GM23248 (cell line): ENCODE measurements around the gene PSMD13. TPM values are rescaled to one million over a fixed set of nuclear protein-coding genes. Genes with fewer than 3 reads are reported as not detected.
A peak's percentile ranks its signal among the peaks of the same experiment; 100 is the strongest.

ENCODE experiments used
- DNase-seq: peaks from one replicate; pipeline ENCODE4 v3.0.0-alpha.2; 2015
- H2AFZ ChIP-seq: fragments of 200-600 bp; sonication (generic); 2 replicates; pipeline ENCODE4 v1.6.1; 2016; ENCODE audit warnings: antibody characterized with exemption
- H3F3A ChIP-seq: fragments of 200-600 bp; sonication (generic); 2 replicates; pipeline ENCODE4 v1.6.1; 2016; ENCODE audit warnings: mild to moderate bottlenecking, antibody characterized with exemption, mixed run types; ENCODE audit not compliant: insufficient read depth
- H3K27ac ChIP-seq: fragments of 200-600 bp; sonication (generic); 2 replicates; pipeline ENCODE4 v1.5.1; 2016; ENCODE audit warnings: mild to moderate bottlenecking
- H3K27me3 ChIP-seq: fragments of 200-600 bp; sonication (generic); replicated peaks from 2 replicates; pipeline ENCODE4 v1.6.1; 2016; ENCODE audit warnings: mild to moderate bottlenecking; ENCODE audit not compliant: insufficient read depth
- H3K36me3 ChIP-seq: fragments of 200-600 bp; sonication (generic); 2 replicates; pipeline ENCODE4 v1.6.1; 2016; ENCODE audit warnings: low read depth, mild to moderate bottlenecking
- H3K4me1 ChIP-seq: fragments of 200-600 bp; sonication (generic); 2 replicates; pipeline ENCODE4 v1.6.1; 2016; ENCODE audit warnings: mild to moderate bottlenecking; ENCODE audit not compliant: insufficient read depth
- H3K4me2 ChIP-seq: fragments of 200-600 bp; sonication (generic); one replicate; pipeline ENCODE4 v1.6.1; 2016; ENCODE audit warnings: mild to moderate bottlenecking; ENCODE audit not compliant: unreplicated experiment
- H3K4me3 ChIP-seq: fragments of 200-600 bp; sonication (generic); 2 replicates; pipeline ENCODE4 v1.5.1; 2016; ENCODE audit warnings: mild to moderate bottlenecking
- H3K79me2 ChIP-seq: fragments of 200-600 bp; sonication (generic); 2 replicates; pipeline ENCODE4 v1.6.1; 2016; ENCODE audit warnings: mild to moderate bottlenecking; ENCODE audit not compliant: insufficient read depth
- H3K9ac ChIP-seq: fragments of 200-600 bp; sonication (generic); 2 replicates; pipeline ENCODE4 v1.6.1; 2016; ENCODE audit warnings: mild to moderate bottlenecking
- H3K9me2 ChIP-seq: fragments of 200-600 bp; sonication (generic); 2 replicates; pipeline ENCODE4 v1.6.1; 2016; ENCODE audit warnings: mixed run types, mild to moderate bottlenecking, moderate library complexity; ENCODE audit not compliant: insufficient read depth
- H3K9me3 ChIP-seq: fragments of 200-600 bp; sonication (generic); one replicate; pipeline ENCODE4 v1.6.1; 2017; ENCODE audit warnings: low read depth
- H4K20me1 ChIP-seq: fragments of 200-600 bp; sonication (generic); 2 replicates; pipeline ENCODE4 v1.6.0; 2016; ENCODE audit not compliant: insufficient read depth
- EZH2 ChIP-seq: fragments of 200-600 bp; sonication (generic); IDR thresholded peaks from 2 replicates; pipeline ENCODE4 v1.6.1; 2018; ENCODE audit warnings: antibody characterized with exemption, mild to moderate bottlenecking; ENCODE audit not compliant: insufficient read depth, poor library complexity, severe bottlenecking
- EZH2phosphoT487 ChIP-seq: fragments of 200-600 bp; sonication (generic); IDR thresholded peaks from 2 replicates; pipeline ENCODE4 v1.6.1; 2018; ENCODE audit warnings: antibody characterized with exemption, moderate library complexity, mild to moderate bottlenecking, low read depth; ENCODE audit not compliant: insufficient read depth
- WGBS, 2 experiments: methylation state at CpG; one replicate each; pipeline ENCODE4 v1.1.6; 2015 to 2017; ENCODE audit warnings: low lambda C conversion rate in 2 of 2, low coverage in 1 of 2; ENCODE audit errors: missing lambda C conversion rate in 2 of 2; 5-methylcytosine and 5-hydroxymethylcytosine counted together
- in situ Hi-C: fragments of 300-500 bp; cut with MboI; formaldehyde crosslinking; loops from 2 replicates; pipeline ENCODE4 v1.15.0; 2020
- polyA plus RNA-seq: library from polyadenylated mRNA; unstranded; fragments of >200 nt; fragmentation: Nextera tagmentation; extraction: Ambion mirVana; gene quantifications from 2 replicates; pipeline ENCODE4 v1.2.1, GENCODE V29; 2016
- total RNA-seq: library from RNA; depleted of rRNA; stranded (reverse); fragments of >200 nt; shearing (Covaris generic); gene quantifications from 2 replicates; pipeline ENCODE4 v1.2.3, GENCODE V29; 2014

PSMD13 gene
- total and polyA plus RNA-seq, 2 experiments from 2014 or later, result 145 to 188 TPM

GRCh38 chr11:205221-206001 is 31.4 kb upstream of the PSMD13 start:
- Histone ChIP-seq H3K79me2 (peaks cover 76% of the 10 kb centered on the region), H3K36me3 (peaks cover 14% of the 10 kb centered on the region; the same call in 1 of the 2 replicates), H3F3A (peaks cover 34% of the 10 kb centered on the region), H2AFZ (no peak overlapping the region), H3K9me3 (no peaks in the 10 kb centered on the region), H3K4me1 (peaks cover 21% of the 10 kb centered on the region), H3K4me3 (peak overlapping the region; percentile 93), H3K4me2 (peak overlapping the region; percentile 99), H3K27me3 (no peaks in the 10 kb centered on the region), H4K20me1 (no peaks in the 10 kb centered on the region), H3K9me2 (no peaks in the 10 kb centered on the region), H3K27ac (no peak overlapping the region), H3K9ac (peak overlapping the region; percentile 99)
- no peak for DNase-seq
- in situ Hi-C loops, result no loop called here
- TF ChIP-seq EZH2phosphoT487 (no peak), EZH2 (no peak)
- 77% methylated on average over 16 of the region's 16 CpGs for WGBS, 2 experiments

DNA sequence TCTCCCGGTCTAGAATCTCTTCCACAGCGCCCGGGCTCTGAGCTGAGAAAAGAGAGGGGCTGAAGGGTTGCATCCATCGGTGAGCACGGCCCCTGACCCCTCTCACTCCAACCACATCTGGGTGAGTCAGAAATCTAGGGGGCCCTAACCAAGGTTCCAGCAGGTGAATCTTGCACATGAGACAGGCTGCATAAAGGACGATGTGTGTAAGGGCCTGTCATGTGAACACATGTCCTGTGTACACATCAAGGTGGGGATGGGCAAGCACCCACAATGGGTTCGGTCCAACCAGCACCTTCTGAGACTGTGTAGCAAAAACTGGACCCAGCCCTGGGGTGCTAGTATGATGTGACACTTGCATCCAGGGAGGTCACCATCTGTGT is 30.8 kb upstream of the PSMD13 start:
- H3K9ac ChIP-seq, result peak overlapping the region; percentile 99
- H3K79me2 ChIP-seq, result peaks cover 82% of the 10 kb centered on the region
- H3K27me3 ChIP-seq, result no peaks in the 10 kb centered on the region
- H3K27ac ChIP-seq, result peak overlapping the region; percentile 99
- no peaks in the 10 kb centered on the region for H3K9me3 ChIP-seq
- in situ Hi-C loops, result no loop called here
- no peak for TF ChIP-seq EZH2
- TF ChIP-seq EZH2phosphoT487, result no peak
- no peak for DNase-seq
- H3K9me2 ChIP-seq, result no peaks in the 10 kb centered on the region
- H2AFZ ChIP-seq, result no peak overlapping the region
- H3F3A ChIP-seq, result peaks cover 30% of the 10 kb centered on the region
- WGBS, 2 experiments, result 76 to 80% methylated on average over 7 of the region's 7 CpGs
- peak overlapping the region; percentile 99 for H3K4me2 ChIP-seq
- H4K20me1 ChIP-seq, result no peaks in the 10 kb centered on the region
- H3K4me3 ChIP-seq, result peak overlapping the region; percentile 93
- H3K36me3 ChIP-seq, result peaks cover 20% of the 10 kb centered on the region; the same call in 1 of the 2 replicates
- H3K4me1 ChIP-seq, result peaks cover 27% of the 10 kb centered on the region

DNA sequence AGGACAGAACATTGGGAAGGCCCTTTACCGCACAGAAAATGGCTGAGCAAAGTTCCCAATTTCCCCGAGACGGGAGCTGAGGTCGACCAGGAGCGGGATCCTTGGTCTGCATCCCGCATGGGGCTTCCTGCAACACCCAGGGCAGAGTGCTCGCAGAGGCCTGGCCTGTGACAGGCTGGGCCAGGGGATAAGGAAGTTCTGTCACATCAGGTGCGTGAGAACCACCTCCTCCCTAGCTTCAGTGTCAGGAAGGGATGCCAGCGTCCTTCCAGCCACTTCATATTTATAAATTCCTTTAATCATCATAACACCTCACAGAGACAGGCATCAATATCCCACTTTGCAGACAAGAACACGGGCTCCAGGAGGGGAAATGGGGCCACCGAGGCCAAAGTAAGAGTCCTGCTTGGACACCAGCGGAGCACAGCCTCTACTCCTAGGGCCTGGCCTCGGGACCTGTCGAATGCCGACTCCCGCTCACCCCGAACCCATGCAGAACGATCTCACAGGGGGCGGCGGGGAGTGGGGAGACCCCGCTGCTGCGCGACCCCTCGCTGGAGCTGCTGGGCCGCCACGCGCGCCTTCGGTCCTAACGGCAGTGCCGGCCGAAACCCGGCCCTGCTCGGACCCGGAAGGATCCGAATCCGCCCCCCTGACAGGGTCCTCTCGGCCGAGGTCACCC is 30.1 kb upstream of the PSMD13 start:
- Histone ChIP-seq H3K9ac (peak overlapping the region; percentile 99), H3K79me2 (peaks cover 88% of the 10 kb centered on the region), H3K27ac (peak overlapping the region; percentile 99), H3K9me2 (no peaks in the 10 kb centered on the region), H3K4me2 (peak overlapping the region; percentile 99), H3K4me1 (peaks cover 34% of the 10 kb centered on the region), H3K27me3 (no peaks in the 10 kb centered on the region), H3K4me3 (peak overlapping the region; percentile 93), H2AFZ (no peak overlapping the region), H3K36me3 (peaks cover 26% of the 10 kb centered on the region), H3K9me3 (no peaks in the 10 kb centered on the region), H4K20me1 (no peaks in the 10 kb centered on the region), H3F3A (peaks cover 25% of the 10 kb centered on the region)
- WGBS, 2 experiments, result 1 to 2% methylated on average over 17 to 33 of the region's 39 CpGs
- in situ Hi-C loops, result no loop called here
- DNase-seq, result peak; percentile 65
- TF ChIP-seq EZH2phosphoT487 (no peak), EZH2 (no peak)

GRCh38 chr11:207208-207862 is 29.4 kb upstream of the PSMD13 start, which contains the start of the genes BET1L and RIC8A:
Gene BET1L, minus strand, starts transcription at chr11:207399. Its CDS starts 78 bp downstream, at chr11:207321.
Gene RIC8A, plus strand, starts transcription at chr11:207708. Its CDS starts 1,147 bp downstream, at chr11:208855.
- peaks cover 33% of the 10 kb centered on the region for H3K36me3 ChIP-seq
- no peaks in the 10 kb centered on the region for H3K9me3 ChIP-seq
- H3K9me2 ChIP-seq, result no peaks in the 10 kb centered on the region
- H2AFZ ChIP-seq, result peak within 1 kb of the TSS; percentile 37
- 1 to 2% methylated on average over 48 to 51 of the region's 63 CpGs for WGBS, 2 experiments
- peaks cover 34% of the 10 kb centered on the region for H3K4me1 ChIP-seq
- H3K4me2 ChIP-seq, result peak within 1 kb of the TSS; percentile 99
- peak within 1 kb of the TSS; percentile 99 for H3K9ac ChIP-seq
- in situ Hi-C loops, result no loop called here
- H3K27ac ChIP-seq, result peak within 1 kb of the TSS; percentile 99
- H3K4me3 ChIP-seq, result peak within 1 kb of the TSS; percentile 93
- no peaks in the 10 kb centered on the region for H3K27me3 ChIP-seq
- peak; percentile 99 for DNase-seq
- H4K20me1 ChIP-seq, result no peaks in the 10 kb centered on the region
- TF ChIP-seq EZH2phosphoT487 (no peak), EZH2 (no peak)
- peaks cover 88% of the 10 kb centered on the region for H3K79me2 ChIP-seq
- peaks cover 20% of the 10 kb centered on the region for H3F3A ChIP-seq
